ENCODE data around the gene RPS10.

GRCh38 chr6:34391786-34392496, 33.9 kb downstream of the RPS10 start:
- TF ChIP-seq POLR2AphosphoS5 (IDR thresholded peaks at IDR 0.05; ENCODE audit: low read depth) (peak; percentile 73; the same call in 1 of the 2 replicates), CTCF (IDR thresholded peaks at IDR 0.05; ENCODE audit: insufficient read depth, low read length) (no peak), GABPA (IDR thresholded peaks at IDR 0.05; ENCODE audit: low read depth) (no peak), SPI1 (IDR thresholded peaks at IDR 0.05; ENCODE audit: borderline replicate concordance, low read depth) (no peak)

Measured in HL-60 (cell line).